ENCODE data around the gene ERAS.

DNA sequence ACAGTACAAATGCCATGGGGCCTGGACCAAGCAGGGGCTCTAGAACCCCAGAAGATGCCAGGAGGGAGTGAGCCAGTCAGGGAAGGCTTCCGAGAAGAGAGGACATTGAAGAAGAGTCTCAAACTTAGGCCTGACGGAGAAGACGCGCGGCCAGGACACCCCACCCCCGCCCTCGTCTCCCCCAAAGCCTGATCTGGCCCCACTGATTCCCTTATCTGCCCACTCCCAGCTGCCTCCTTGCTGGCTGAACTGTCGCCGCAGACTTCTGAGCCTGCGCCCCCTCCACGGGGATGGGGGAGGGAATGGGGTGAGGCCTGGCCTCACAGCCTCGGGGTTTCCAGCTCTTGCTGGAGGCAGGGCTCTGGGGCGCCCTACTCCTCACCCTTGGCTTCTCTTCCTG lies 43.5 kb upstream of the ERAS start:
- TF ChIP-seq SMC3 (IDR thresholded peaks at IDR 0.05; ENCODE audit: low read depth, low read length) (no peak), ELF1 (IDR thresholded peaks at IDR 0.05) (no peak), FOXM1 (IDR thresholded peaks at IDR 0.05; ENCODE audit: low read depth) (no peak), IRF3 (IDR thresholded peaks at IDR 0.05; ENCODE audit: low read depth, low read length) (no peak), EP300 (IDR thresholded peaks at IDR 0.05; ENCODE audit: borderline replicate concordance in 1 of 2, low read depth in 1 of 2, low read length in 1 of 2) (no peak), CTCF (IDR thresholded peaks at IDR 0.05) (no peak), POLR2AphosphoS5 (IDR thresholded peaks at IDR 0.05; ENCODE audit: low read depth, low read length) (no peak), FOXJ3 (CRISPR knock-in tag; IDR thresholded peaks at IDR 0.05) (no peak), YY1 (IDR thresholded peaks at IDR 0.05; ENCODE audit: low read depth) (no peak)
- TF ChIP-seq, protein P1, sequence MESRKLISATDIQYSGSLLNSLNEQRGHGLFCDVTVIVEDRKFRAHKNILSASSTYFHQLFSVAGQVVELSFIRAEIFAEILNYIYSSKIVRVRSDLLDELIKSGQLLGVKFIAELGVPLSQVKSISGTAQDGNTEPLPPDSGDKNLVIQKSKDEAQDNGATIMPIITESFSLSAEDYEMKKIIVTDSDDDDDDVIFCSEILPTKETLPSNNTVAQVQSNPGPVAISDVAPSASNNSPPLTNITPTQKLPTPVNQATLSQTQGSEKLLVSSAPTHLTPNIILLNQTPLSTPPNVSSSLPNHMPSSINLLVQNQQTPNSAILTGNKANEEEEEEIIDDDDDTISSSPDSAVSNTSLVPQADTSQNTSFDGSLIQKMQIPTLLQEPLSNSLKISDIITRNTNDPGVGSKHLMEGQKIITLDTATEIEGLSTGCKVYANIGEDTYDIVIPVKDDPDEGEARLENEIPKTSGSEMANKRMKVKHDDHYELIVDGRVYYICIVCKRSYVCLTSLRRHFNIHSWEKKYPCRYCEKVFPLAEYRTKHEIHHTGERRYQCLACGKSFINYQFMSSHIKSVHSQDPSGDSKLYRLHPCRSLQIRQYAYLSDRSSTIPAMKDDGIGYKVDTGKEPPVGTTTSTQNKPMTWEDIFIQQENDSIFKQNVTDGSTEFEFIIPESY (IDR thresholded peaks at IDR 0.05; ENCODE audit: borderline replicate concordance, low read depth) = no peak
